HepG2 (cell line): ENCODE measurements around the gene CNTN2. TPM values are rescaled to one million over a fixed set of nuclear protein-coding genes. Genes with fewer than 3 reads are reported as not detected.

Source experiments
- ATAC-seq: fragments of 200-7000 bp; cut with Tn5 transposase; 3 replicates; pipeline ENCODE4 v1.9.1; 2020; ENCODE audit warnings: mild to moderate bottlenecking, moderate library complexity
- BruUV-seq: library from RNA; stranded (reverse); fragments of 400-500 nt; replicated peaks from 2 replicates; lab custom pipeline; 2021; lab: Mats Ljungman, UMichigan
- CTCF ChIA-PET: fragments of 300-600 bp; formaldehyde crosslinking; extraction: SDS; loops from one replicate; lab custom pipeline; 2021; ENCODE audit warnings: low total read pairs, inconsistent platforms, low intra/inter-chr PET ratio; lab: Yijun Ruan, JAX
- POLR2A ChIA-PET: fragments of 350-600 bp; sonication (Branson Sonifier 250); formaldehyde crosslinking; loops from one replicate; lab custom pipeline; 2020; ENCODE audit warnings: antibody characterized with exemption, inconsistent platforms; lab: Yijun Ruan, JAX
- DNase-seq: peaks from one replicate; pipeline ENCODE4 v3.0.0-alpha.2; 2015; ENCODE audit warnings: low spot score
- FAIRE-seq: peaks from 3 replicates; lab custom pipeline; 2011; peaks lifted over from hg19 to GRCh38; lab: Jason Lieb, UNC
- H2AFZ ChIP-seq: one replicate; pipeline ENCODE4 v1.6.1; 2011; ENCODE audit warnings: low read length, inconsistent platforms
- H3K27ac ChIP-seq: fragments of 300-600 bp; 3 replicates; pipeline ENCODE4 v1.8.0; 2011; ENCODE audit warnings: mixed run types, mild to moderate bottlenecking, mixed read lengths, low read length, inconsistent platforms; ENCODE audit not compliant: insufficient read depth; ENCODE audit errors: extremely low read length
- H3K27me3 ChIP-seq, 2 experiments: fragments of 200-600 bp in 1 of 2; 2 replicates in 1 of 2; 3 replicates in 1 of 2; pipeline versions ENCODE4 v1.6.0 to v1.8.0; 2011; ENCODE audit warnings: low read length in 2 of 2, mild to moderate bottlenecking in 2 of 2, moderate library complexity in 2 of 2, inconsistent platforms in 1 of 2; ENCODE audit not compliant: insufficient read depth in 2 of 2, control insufficient read depth in 1 of 2
- H3K36me3 ChIP-seq, 2 experiments: fragments of 200-600 bp in 1 of 2; replicated peaks in 1 of 2; 2 replicates in 1 of 2; 3 replicates in 1 of 2; pipeline versions ENCODE4 v1.5.1 to v1.8.0; 2011; ENCODE audit warnings: low read length in 2 of 2, inconsistent platforms in 1 of 2; ENCODE audit not compliant: insufficient read depth in 2 of 2, control insufficient read depth in 1 of 2
- H3K4me1 ChIP-seq: 2 replicates; pipeline ENCODE4 v1.5.1; 2012; ENCODE audit warnings: low read length, inconsistent platforms; ENCODE audit not compliant: insufficient read depth
- H3K4me2 ChIP-seq: 2 replicates; pipeline ENCODE4 v1.6.0; 2011; ENCODE audit warnings: low read depth, low read length, inconsistent platforms
- H3K4me3 ChIP-seq, 3 experiments: fragments of 200-600 bp in 1 of 3; sonication (generic), shearing (Covaris generic) in 1 of 3; replicated peaks in 1 of 3; 2 replicates each; pipeline ENCODE4 v1.5.1; 2011 to 2016; ENCODE audit warnings: low read length in 3 of 3, inconsistent platforms in 2 of 3, low read depth in 2 of 3, mild to moderate bottlenecking in 2 of 3, control low read depth in 1 of 3, mixed read lengths in 1 of 3; ENCODE audit not compliant: insufficient read depth in 1 of 3
- H3K79me2 ChIP-seq: one replicate; pipeline ENCODE4 v1.6.1; 2011; ENCODE audit warnings: low read length, inconsistent platforms; ENCODE audit not compliant: insufficient read depth
- H3K9ac ChIP-seq: 2 replicates; pipeline ENCODE4 v1.6.0; 2011; ENCODE audit warnings: mild to moderate bottlenecking, low read depth, low read length, inconsistent platforms; ENCODE audit not compliant: insufficient read depth
- H3K9me3 ChIP-seq: 2 replicates; pipeline ENCODE4 v1.5.1; 2012; ENCODE audit warnings: mild to moderate bottlenecking, low read length
- H4K20me1 ChIP-seq: 2 replicates; pipeline ENCODE4 v1.6.0; 2011; ENCODE audit warnings: inconsistent platforms, mild to moderate bottlenecking, low read length, moderate library complexity; ENCODE audit not compliant: insufficient read depth
- BRD4 ChIP-seq: sonication (generic); formaldehyde crosslinking; IDR thresholded peaks from 2 replicates; pipeline ENCODE4 v1.4.0; 2020; ENCODE audit warnings: missing genetic modification reagents
- DMAP1 ChIP-seq: IDR thresholded peaks from 2 replicates; pipeline ENCODE4 v1.6.1; 2016
- NBN ChIP-seq: fragments of 450-650 bp; conservative IDR thresholded peaks from 2 replicates; pipeline ENCODE4 v1.6.1; 2017
- PHB2 ChIP-seq: fragments of 450-650 bp; IDR thresholded peaks from 2 replicates; pipeline ENCODE4 v1.6.1; 2018; ENCODE audit not compliant: partially characterized antibody
- SP5 ChIP-seq: IDR thresholded peaks from 2 replicates; pipeline ENCODE4 v1.6.1; 2016; ENCODE audit warnings: low read depth, borderline replicate concordance
- STAG1 ChIP-seq: sonication (generic); formaldehyde crosslinking; IDR thresholded peaks from 2 replicates; pipeline ENCODE4 v1.4.0; 2020; ENCODE audit warnings: missing genetic modification reagents
- ZFYVE20 ChIP-seq: sonication (generic); formaldehyde crosslinking; IDR thresholded peaks from 2 replicates; pipeline ENCODE4 v1.8.0; 2023; ENCODE audit warnings: low read depth, mild to moderate bottlenecking, moderate library complexity, missing genetic modification reagents, borderline replicate concordance
- ZNF382 ChIP-seq: sonication (generic); formaldehyde crosslinking; IDR thresholded peaks from 2 replicates; pipeline ENCODE4 v1.5.0; 2020; ENCODE audit warnings: missing genetic modification reagents, mild to moderate bottlenecking, borderline replicate concordance
- WGBS: methylation state at CpG from one replicate; pipeline ENCODE4 v1.1.6; 2017; ENCODE audit warnings: low lambda C conversion rate; 5-methylcytosine and 5-hydroxymethylcytosine counted together
- in situ Hi-C: cut with HindIII; loops from 2 replicates; pipeline ENCODE4 v1.10.0; 2017; ENCODE audit warnings: low pct_unique_long_range_greater_than_20kb; ENCODE audit not compliant: extremely low pct_ligation_motif_present
- intact Hi-C: fragments of 100-400 bp; cut with micrococcal nuclease; formaldehyde crosslinking; loops from one replicate; pipeline ENCODE4 v1.10.0; 2022; ENCODE audit not compliant: unreplicated experiment
- polyA plus RNA-seq, 8 experiments: library from polyadenylated mRNA; depleted of rRNA in 3 of 8; stranded (reverse) in 7 of 8; unstranded in 1 of 8; fragments of >200 nt; fragmentation: Illumina TruSeq in 4 of 8; extraction: Trizol in 4 of 8; gene quantifications; 2 replicates each; pipeline versions ENCODE4 v1.2.1 to v1.2.3, GENCODE V29; 2011 to 2016; ENCODE audit warnings: low read depth in 4 of 8, missing spikeins in 1 of 8, mixed read lengths in 1 of 8; ENCODE audit not compliant: insufficient read depth in 1 of 8
- total RNA-seq, 5 experiments: library from RNA; depleted of rRNA; stranded (reverse); fragments of >200 nt; fragmentation: Illumina TruSeq; extraction: Trizol; gene quantifications; 2 replicates each; pipeline ENCODE4 v1.2.3, GENCODE V29; 2016; ENCODE audit warnings: low read depth in 1 of 5
- TF ChIP-seq, protein P1 (sequence below): IDR thresholded peaks from 2 replicates; pipeline ENCODE4 v1.6.1; 2016; ENCODE audit warnings: low read depth
- TF ChIP-seq, protein P2 (sequence below): sonication (generic); formaldehyde crosslinking; IDR thresholded peaks from 2 replicates; pipeline ENCODE4 v1.8.1; 2023; ENCODE audit warnings: missing genetic modification reagents, mild to moderate bottlenecking, borderline replicate concordance

Gene CNTN2
- total and polyA plus RNA-seq, 2 of the 13 experiments (the other 11 are each of a cell fraction or from before 2014, with no cell fraction given), result not detected

DNA sequence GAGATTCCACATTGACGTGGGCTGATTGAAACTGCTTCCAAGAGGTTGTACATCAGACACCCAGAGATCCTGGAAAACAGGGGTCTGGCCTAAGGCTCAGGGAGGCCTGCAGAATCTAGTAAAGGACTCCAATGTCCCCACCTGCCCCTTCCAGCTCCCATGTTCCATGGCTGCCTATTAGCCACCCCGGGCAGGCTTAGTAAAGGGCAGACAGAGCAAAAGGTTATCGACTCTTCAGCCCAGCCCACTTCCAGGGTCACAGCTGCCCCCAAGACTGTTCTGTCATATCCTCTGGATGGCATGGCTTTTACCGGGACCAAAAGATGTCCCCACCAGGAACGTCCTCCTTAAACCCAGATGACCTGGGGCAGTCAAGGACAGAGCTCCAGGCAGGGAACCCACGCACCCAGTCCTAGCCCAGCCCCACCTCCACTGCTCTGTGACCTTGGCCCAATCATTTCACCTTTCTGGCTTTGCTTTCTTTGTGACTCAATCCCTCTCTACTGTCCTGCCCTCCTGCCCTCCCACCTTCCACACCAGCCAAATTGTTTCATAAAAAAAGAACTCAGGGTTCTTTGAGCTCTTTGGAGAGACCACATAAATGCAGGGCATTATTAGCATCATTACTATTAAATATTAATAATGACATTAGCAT is 4.8 kb upstream of the CNTN2 start:
- Histone ChIP-seq H3K9me3 (no peaks in the 10 kb centered on the region), H2AFZ (no peak overlapping the region), H3K36me3 (no peaks in the 10 kb centered on the region), H3K27ac (no peak overlapping the region), H3K4me3 (no peak overlapping the region), H3K9ac (no peak overlapping the region), H3K4me2 (no peak overlapping the region), H4K20me1 (no peaks in the 10 kb centered on the region), H3K27me3 (peaks cover 1 to 15% of the 10 kb centered on the region in 2 experiments; a peak in 4 of 5 replicates), H3K79me2 (no peaks in the 10 kb centered on the region), H3K4me1 (0 out of 2 replicates have a peak, but pooled peaks cover 11% of the 10 kb centered on the region)
- TF ChIP-seq, protein P1, sequence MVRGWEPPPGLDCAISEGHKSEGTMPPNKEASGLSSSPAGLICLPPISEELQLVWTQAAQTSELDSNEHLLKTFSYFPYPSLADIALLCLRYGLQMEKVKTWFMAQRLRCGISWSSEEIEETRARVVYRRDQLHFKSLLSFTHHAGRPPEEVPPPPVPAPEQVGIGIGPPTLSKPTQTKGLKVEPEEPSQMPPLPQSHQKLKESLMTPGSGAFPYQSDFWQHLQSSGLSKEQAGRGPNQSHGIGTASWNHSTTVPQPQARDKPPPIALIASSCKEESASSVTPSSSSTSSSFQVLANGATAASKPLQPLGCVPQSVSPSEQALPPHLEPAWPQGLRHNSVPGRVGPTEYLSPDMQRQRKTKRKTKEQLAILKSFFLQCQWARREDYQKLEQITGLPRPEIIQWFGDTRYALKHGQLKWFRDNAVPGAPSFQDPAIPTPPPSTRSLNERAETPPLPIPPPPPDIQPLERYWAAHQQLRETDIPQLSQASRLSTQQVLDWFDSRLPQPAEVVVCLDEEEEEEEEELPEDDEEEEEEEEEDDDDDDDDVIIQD (CRISPR knock-in tag), result no peak
- no peak for TF ChIP-seq SP5 (CRISPR knock-in tag)
- TF ChIP-seq PHB2, result no peak
- TF ChIP-seq, protein P2, sequence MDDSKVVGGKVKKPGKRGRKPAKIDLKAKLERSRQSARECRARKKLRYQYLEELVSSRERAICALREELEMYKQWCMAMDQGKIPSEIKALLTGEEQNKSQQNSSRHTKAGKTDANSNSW, result no peak
- no peak for TF ChIP-seq BRD4 (CRISPR knock-in tag)
- TF ChIP-seq ZFYVE20 (CRISPR knock-in tag), result no peak
- no peak for TF ChIP-seq STAG1 (CRISPR knock-in tag)
- TF ChIP-seq DMAP1 (CRISPR knock-in tag), result no peak
- no peak for TF ChIP-seq NBN
- no peak for TF ChIP-seq ZNF382 (CRISPR knock-in tag)
- ATAC-seq (peak; percentile 41; the same call in 2 of the 3 replicates), FAIRE-seq (no peak), DNase-seq (no peak)
- POLR2A ChIA-PET, result no interaction called here
- in situ Hi-C loops (no loop called here), intact Hi-C loops (no loop called here)
- BruUV-seq, result no TSS peak
- CTCF ChIA-PET, result no interaction called here
- WGBS, result 7% methylated on average over 3 of the region's 6 CpGs
